Stomach (tissue), 4 donors: ENCODE data around the gene DLG5.

Experiments used
- CTCF ChIP-seq, 7 experiments: fragments of 450-650 bp in 4 of 7; fragments of 200-600 bp in 3 of 7; sonication (generic) in 3 of 7; IDR thresholded peaks; one replicate each; pipeline ENCODE4 v1.5.1; 2016 to 2019; ENCODE audit warnings: antibody characterized with exemption in 7 of 7, control low read depth in 2 of 7, mild to moderate bottlenecking in 1 of 7
- EP300 ChIP-seq: sonication (generic); formaldehyde crosslinking; IDR thresholded peaks from one replicate; pipeline ENCODE4 v1.6.1; 2017; ENCODE audit warnings: antibody characterized with exemption
- POLR2A ChIP-seq, 4 donors: fragments of 450-650 bp; IDR thresholded peaks; one replicate each; pipeline ENCODE4 v1.6.1; 2016; ENCODE audit warnings: antibody characterized with exemption in 4 of 4, control low read depth in 2 of 4, mild to moderate bottlenecking in 1 of 4, moderate library complexity in 1 of 4
- POLR2AphosphoS5 ChIP-seq, 3 donors: sonication (generic); formaldehyde crosslinking; IDR thresholded peaks; one replicate each; pipeline ENCODE4 v1.6.1; 2016; ENCODE audit warnings: antibody characterized with exemption in 3 of 3

GRCh38 chr10:77854115-77854514 is 72.4 kb downstream of the DLG5 start:
- TF ChIP-seq CTCF (IDR thresholded peaks at IDR 0.05) = no peak
- TF ChIP-seq POLR2A (IDR thresholded peaks at IDR 0.05) = no peak
- no peak for TF ChIP-seq EP300
- no peak for TF ChIP-seq POLR2AphosphoS5 (IDR thresholded peaks at IDR 0.05)
